B cell (primary cell): ENCODE results near the gene NATD1.

Source experiments
- CTCF ChIP-seq: fragments of 200-600 bp; IDR thresholded peaks from one replicate; pipeline ENCODE4 v1.8.0; 2022; ENCODE audit warnings: antibody characterized with exemption, mild to moderate bottlenecking
- EZH2 ChIP-seq: IDR thresholded peaks from 2 replicates; pipeline ENCODE4 v1.6.1; 2012; ENCODE audit warnings: borderline replicate concordance, low read depth, mild to moderate bottlenecking, moderate library complexity, low read length; ENCODE audit not compliant: insufficient read depth, poor library complexity, severe bottlenecking

- no peak for TF ChIP-seq EZH2
- no peak for TF ChIP-seq CTCF
Observed at GRCh38 chr17:21295036-21295952, 42.1 kb upstream of the NATD1 start.
